Hypothalamus (tissue), 51 donors: ENCODE results near the gene ADAMTSL5.
"Not testable (repeated sequence)": the region's sequence is repeated elsewhere in the genome, so short reads cannot be mapped to it uniquely, and the experiment has no call there.

ENCODE experiments used
- DNase-seq, 51 donors: peaks; one replicate each; lab custom pipeline; 2025; lab: John Stamatoyannopoulos, UW

ADAMTSL5 gene

GRCh38 chr19:1512671-1513498, at the start of gene ADAMTSL5:
TSS of gene ADAMTSL5 (minus strand) at chr19:1513019. CDS start at chr19:1510943, 2,076 bp downstream.
- DNase-seq: peak in 1 of 51 donors; percentile 13

GRCh38 chr19:1561236-1561842, 48.5 kb upstream of the ADAMTSL5 start:
- no peak for DNase-seq

GRCh38 chr19:1560286-1560882, 47.6 kb upstream of the ADAMTSL5 start:
- DNase-seq: no peak

GRCh38 chr19:1558552-1558951, 45.7 kb upstream of the ADAMTSL5 start:
- DNase-seq: no peak

GRCh38 chr19:1556390-1557070, 43.7 kb upstream of the ADAMTSL5 start:
- no peak for DNase-seq

GRCh38 chr19:1555487-1556389, 42.9 kb upstream of the ADAMTSL5 start:
- DNase-seq: no peak

- DNase-seq: no peak
These were observed 42.1 kb upstream of the ADAMTSL5 start for GRCh38 chr19:1554968-1555367.

GRCh38 chr19:1553415-1553814, 40.6 kb upstream of the ADAMTSL5 start:
- no peak for DNase-seq

- DNase-seq: no peak
These were observed 38.5 kb upstream of the ADAMTSL5 start for GRCh38 chr19:1551068-1552040.

- DNase-seq: no peak
These were observed 36.6 kb upstream of the ADAMTSL5 start for GRCh38 chr19:1549332-1549945.

GRCh38 chr19:1540365-1540925, 27.6 kb upstream of the ADAMTSL5 start:
- DNase-seq: no peak

- not testable (repeated sequence) for DNase-seq
These were observed 26.9 kb upstream of the ADAMTSL5 start for GRCh38 chr19:1539749-1540148.

- no peak for DNase-seq
These were observed 26.2 kb upstream of the ADAMTSL5 start for GRCh38 chr19:1538978-1539377.

- DNase-seq: not testable (repeated sequence)
These were observed 22.9 kb upstream of the ADAMTSL5 start for GRCh38 chr19:1535699-1536098.

GRCh38 chr19:1534972-1535371, 22.2 kb upstream of the ADAMTSL5 start:
- DNase-seq: no peak

GRCh38 chr19:1533510-1534150, 20.8 kb upstream of the ADAMTSL5 start:
- no peak for DNase-seq

- DNase-seq: no peak
These were observed 19.2 kb upstream of the ADAMTSL5 start for GRCh38 chr19:1532003-1532402.

GRCh38 chr19:1531587-1531986, 18.8 kb upstream of the ADAMTSL5 start:
- no peak for DNase-seq
